Heart right ventricle (tissue), 16 donors: Measurements from ENCODE around the gene COPB2. TPM values are rescaled to one million over a fixed set of nuclear protein-coding genes. Genes with fewer than 3 reads are reported as not detected.

Source experiments
- ATAC-seq, 8 donors: fragments of 200-7000 bp; cut with Tn5 transposase; one replicate each; pipeline ENCODE4 v1.9.1; 2020; ENCODE audit warnings: mild to moderate bottlenecking in 8 of 8, moderate library complexity in 8 of 8, moderate number of reproducible peaks in 1 of 8
- DNase-seq, 2 donors: peaks; one replicate each; pipeline ENCODE4 v3.0.0-alpha.2; 2020
- H3K27ac ChIP-seq, 10 donors: fragments of 200-600 bp; sonication (generic) in 2 of 10; one replicate each; pipeline versions ENCODE4 v1.5.0 to v1.8.0; 2020 to 2022; ENCODE audit warnings: mild to moderate bottlenecking in 3 of 10
- H3K27me3 ChIP-seq, 7 donors: fragments of 200-600 bp; one replicate each; pipeline ENCODE4 v1.8.0; 2021 to 2022; ENCODE audit warnings: mild to moderate bottlenecking in 2 of 7
- H3K36me3 ChIP-seq, 9 donors: fragments of 200-600 bp; sonication (generic) in 1 of 9; one replicate each; pipeline versions ENCODE4 v1.5.0 to v1.8.0; 2020 to 2022; ENCODE audit warnings: mild to moderate bottlenecking in 2 of 9
- H3K4me1 ChIP-seq, 9 donors: fragments of 200-600 bp; sonication (generic) in 1 of 9; one replicate each; pipeline versions ENCODE4 v1.5.0 to v1.8.0; 2020 to 2022; ENCODE audit warnings: mild to moderate bottlenecking in 4 of 9
- H3K4me3 ChIP-seq, 10 donors: fragments of 200-600 bp; sonication (generic) in 2 of 10; one replicate each; pipeline versions ENCODE4 v1.5.0 to v1.8.0; 2020 to 2022; ENCODE audit warnings: mild to moderate bottlenecking in 7 of 10, moderate library complexity in 2 of 10
- H3K9me3 ChIP-seq, 11 donors: fragments of 200-600 bp in 10 of 11; sonication (generic) in 2 of 11; one replicate each; pipeline versions ENCODE4 v1.5.0 to v1.8.0; 2013 to 2022; ENCODE audit warnings: mild to moderate bottlenecking in 2 of 11, control low read depth in 1 of 11, moderate library complexity in 1 of 11
- CTCF ChIP-seq, 9 donors: fragments of 200-600 bp; sonication (generic) in 2 of 9; IDR thresholded peaks; one replicate each; pipeline versions ENCODE4 v1.5.0 to v1.8.0; 2021 to 2022; ENCODE audit warnings: antibody characterized with exemption in 9 of 9, mild to moderate bottlenecking in 5 of 9, moderate library complexity in 1 of 9
- WGBS, 2 donors: extraction: QIAGEN DNeasy Blood & Tissue Kit; methylation state at CpG; one replicate each; pipeline ENCODE4 v1.1.7; 2013; ENCODE audit warnings: inconsistent platforms in 1 of 2; 5-methylcytosine and 5-hydroxymethylcytosine counted together
- intact Hi-C, 10 donors: fragments of 100-400 bp; cut with DNase I; formaldehyde crosslinking; loops; one replicate each; pipeline versions ENCODE4 v1.11.1 to v1.14.2; 2022
- polyA plus RNA-seq, 2 donors: library from polyadenylated mRNA; stranded (reverse); fragments of 200-250 nt; gene quantifications; one replicate each; pipeline ENCODE4 v1.2.3, GENCODE V29; 2013
- total RNA-seq, 10 donors: library from RNA; stranded (reverse); fragmentation: NEBNext Ultra II Directional in 3 of 10; extraction: Animal tissue kit (Norgen Biotek cat#: 25700) in 3 of 10; gene quantifications; one replicate each; pipeline versions ENCODE4 v1.2.1 to v1.2.4, GENCODE V29; 2021 to 2023
- donor health status: Arrhythmogenic right ventricular cardiomyopathy.
- donor health status: ischemic (EF 13 %, LVEDD 7.1; RV severe dilation, severe dysfunction).
- donor health status: healthy with polysubstance abuse.
- donor health status: DM: no; HTN: yes; CAD: no.
- donor health status: DM: no; HTN: no; CAD: no.
- donor health status: ischemic (EF 25% LVEDD 6.9; RV normal size, moderate dysfunction).
- donor health status: ischemic (EF 25% LVEDD 5.7; RV mildly dilated, moderate dysfunction).
- donor health status: healthy.
- donor health status: DM: yes; HTN: yes; CAD: no.
- donor health status: Ischemic cardiomyopathy.
- donor health status: ischemic (EF 35%, LVEDD 5.7; RV mildly dilated, moderate dysfunction).
- donor health status: nonischemic (EF 11% LVEDD 7.7; RV severe dilation, severe dysfunction).
- donor health status: DM: yes; HTN: yes; CAD: no.
- donor health status: PGD.
- donor health status: ischemic (EF 29% LVEDD 5.4; RV normal size, mild dysfunction).
- donor health status: nonischemic (EF 23%, LVEDD 6.1; RV moderate dilation, normal function).

Gene COPB2
- total and polyA plus RNA-seq, 12 donors: 15.4 to 79.7 (median 65.2) TPM

GRCh38 chr3:139312416-139312815 is 77.0 kb downstream of the COPB2 start:
- DNase-seq (no peak), ATAC-seq (no peak)
- Histone ChIP-seq H3K36me3 (no peaks in the 10 kb centered on the region), H3K27ac (no peak overlapping the region), H3K4me3 (no peak overlapping the region), H3K9me3 (no peaks in the 10 kb centered on the region), H3K4me1 (no peaks in the 10 kb centered on the region), H3K27me3 (peaks cover 0 to 33% (median 12%) of the 10 kb centered on the region in 7 donors)
- no peak for TF ChIP-seq CTCF (IDR thresholded peaks at IDR 0.05)
- intact Hi-C loops: no loop called here
- 92 to 94% methylated on average over 1 of the region's 1 CpG for WGBS, 2 donors

GRCh38 chr3:139311557-139311956 is 77.9 kb downstream of the COPB2 start:
- intact Hi-C loops: no loop called here
- Histone ChIP-seq H3K27ac (no peak overlapping the region), H3K27me3 (peaks cover 0 to 26% (median 12%) of the 10 kb centered on the region in 7 donors), H3K9me3 (no peaks in the 10 kb centered on the region), H3K4me3 (no peak overlapping the region), H3K4me1 (no peaks in the 10 kb centered on the region), H3K36me3 (no peaks in the 10 kb centered on the region)
- TF ChIP-seq CTCF (IDR thresholded peaks at IDR 0.05): no peak
- DNase-seq (no peak), ATAC-seq (no peak)
- 46 to 59% methylated on average over 1 of the region's 1 CpG for WGBS, 2 donors

- Histone ChIP-seq H3K36me3 (no peaks in the 10 kb centered on the region), H3K9me3 (no peaks in the 10 kb centered on the region), H3K4me3 (no peak overlapping the region), H3K4me1 (no peaks in the 10 kb centered on the region), H3K27me3 (peaks cover 0 to 19% (median 12%) of the 10 kb centered on the region in 7 donors), H3K27ac (no peak overlapping the region)
- no peak for ATAC-seq
- 74 to 75% methylated on average over 8 of the region's 8 CpGs for WGBS, 2 donors
- no peak for DNase-seq
- intact Hi-C loops: no loop called here
- TF ChIP-seq CTCF (IDR thresholded peaks at IDR 0.05): no peak
Observed at GRCh38 chr3:139310474-139310933, 78.9 kb downstream of the COPB2 start.

- intact Hi-C loops: no loop called here
- ATAC-seq (no peak), DNase-seq (no peak)
- 74 to 80% methylated on average over 4 of the region's 4 CpGs for WGBS, 2 donors
- H3K4me3 ChIP-seq: no peak overlapping the region
- H3K27ac ChIP-seq: no peak overlapping the region
- H3K27me3 ChIP-seq: peaks cover 0 to 15% (median 7%) of the 10 kb centered on the region in 7 donors
- no peak for TF ChIP-seq CTCF (IDR thresholded peaks at IDR 0.05)
- no peaks in the 10 kb centered on the region for H3K4me1 ChIP-seq
- H3K36me3 ChIP-seq: no peaks in the 10 kb centered on the region
- no peaks in the 10 kb centered on the region for H3K9me3 ChIP-seq
Observed at GRCh38 chr3:139309880-139310279, 79.6 kb downstream of the COPB2 start.
